C4-2B (cell line): ENCODE results near the gene COL4A1.

Source experiments
- CTCF ChIP-seq: fragments of 450-650 bp; conservative IDR thresholded peaks from 2 replicates; pipeline ENCODE4 v1.5.1; 2017; ENCODE audit warnings: mild to moderate bottlenecking
- ZFX ChIP-seq: fragments of 450-650 bp; IDR thresholded peaks from 2 replicates; pipeline ENCODE4 v1.6.1; 2017

- TF ChIP-seq CTCF (no peak), ZFX (no peak)
Observed at GRCh38 chr13:110322828-110323171, 15.8 kb upstream of the COL4A1 start.
